WTC11 (cell line): Measurements from ENCODE around the gene GPR61. TPM values are rescaled to one million over a fixed set of nuclear protein-coding genes. Genes with fewer than 3 reads are reported as not detected.

Source experiments
- ATAC-seq: fragments of 200-7000 bp; cut with Tn5 transposase; 2 replicates; pipeline ENCODE4 v1.10.0; 2021; ENCODE audit warnings: mild to moderate bottlenecking, moderate library complexity
- CTCF ChIA-PET: fragments of 300-600 bp; sonication (Branson Sonifier 250); formaldehyde crosslinking; loops from one replicate; lab custom pipeline; 2021; ENCODE audit warnings: antibody characterized with exemption; lab: Charles Lee
- POLR2A ChIA-PET: fragments of 350-600 bp; sonication (Branson Sonifier 250); formaldehyde crosslinking; loops from one replicate; lab custom pipeline; 2021; ENCODE audit warnings: antibody characterized with exemption; lab: Charles Lee
- DNase-seq: peaks from one replicate; pipeline ENCODE4 v3.0.0; 2021; ENCODE audit warnings: low spot score
- H3K27ac Mint-ChIP-seq: 2 replicates; pipeline ENCODE4 v1.8.0; 2021; ENCODE audit warnings: mixed read lengths
- H3K27me3 Mint-ChIP-seq: 2 replicates; pipeline ENCODE4 v1.8.0; 2021; ENCODE audit warnings: low read depth, mild to moderate bottlenecking, moderate library complexity, mixed read lengths
- H3K36me3 Mint-ChIP-seq: 2 replicates; pipeline ENCODE4 v1.8.0; 2021; ENCODE audit warnings: mixed read lengths
- H3K4me1 Mint-ChIP-seq: 2 replicates; pipeline ENCODE4 v1.8.0; 2022; ENCODE audit warnings: mixed read lengths
- H3K4me3 Mint-ChIP-seq: 2 replicates; pipeline ENCODE4 v1.8.0; 2021; ENCODE audit warnings: mild to moderate bottlenecking, moderate library complexity, mixed read lengths
- H3K9me3 Mint-ChIP-seq: 2 replicates; pipeline ENCODE4 v1.8.0; 2021; ENCODE audit warnings: mixed read lengths
- ATF1 ChIP-seq: sonication (generic); formaldehyde crosslinking; IDR thresholded peaks from 2 replicates; pipeline ENCODE4 v1.8.1; 2023; ENCODE audit warnings: mild to moderate bottlenecking, moderate library complexity, missing genetic modification reagents
- CBFB ChIP-seq: sonication (generic); formaldehyde crosslinking; IDR thresholded peaks from 2 replicates; pipeline ENCODE4 v1.8.1; 2022; ENCODE audit warnings: mild to moderate bottlenecking, low read depth, missing genetic modification reagents
- CREB1 ChIP-seq: sonication (generic); formaldehyde crosslinking; IDR thresholded peaks from 2 replicates; pipeline ENCODE4 v1.8.0; 2023; ENCODE audit warnings: mild to moderate bottlenecking, missing genetic modification reagents
- E2F1 ChIP-seq: sonication (generic); formaldehyde crosslinking; IDR thresholded peaks from 2 replicates; pipeline ENCODE4 v1.8.0; 2022; ENCODE audit warnings: mild to moderate bottlenecking, missing genetic modification reagents
- E2F5 ChIP-seq: sonication (generic); formaldehyde crosslinking; IDR thresholded peaks from 2 replicates; pipeline ENCODE4 v1.8.1; 2022; ENCODE audit warnings: mild to moderate bottlenecking, moderate library complexity, missing genetic modification reagents
- ERG ChIP-seq: fragments of 250-450 bp; sonication (Bioruptor Pico); IDR thresholded peaks from 2 replicates; pipeline ENCODE4 v1.8.0; 2021; ENCODE audit warnings: mild to moderate bottlenecking
- ETV6 ChIP-seq: sonication (generic); formaldehyde crosslinking; IDR thresholded peaks from 2 replicates; pipeline ENCODE4 v1.8.1; 2022; ENCODE audit warnings: mild to moderate bottlenecking, missing genetic modification reagents
- GABPB1 ChIP-seq: sonication (generic); formaldehyde crosslinking; IDR thresholded peaks from 2 replicates; pipeline ENCODE4 v1.8.1; 2023; ENCODE audit warnings: mild to moderate bottlenecking, missing genetic modification reagents
- GTF2I ChIP-seq: fragments of 250-450 bp; sonication (Bioruptor Pico); conservative IDR thresholded peaks from 2 replicates; pipeline ENCODE4 v1.4.0; 2021; ENCODE audit warnings: mild to moderate bottlenecking
- KAT7 ChIP-seq: sonication (generic); formaldehyde crosslinking; IDR thresholded peaks from 2 replicates; pipeline ENCODE4 v1.8.1; 2023; ENCODE audit warnings: missing genetic modification reagents, mild to moderate bottlenecking, borderline replicate concordance
- MAX ChIP-seq: sonication (generic); formaldehyde crosslinking; IDR thresholded peaks from 2 replicates; pipeline ENCODE4 v1.8.0; 2022; ENCODE audit warnings: mild to moderate bottlenecking, missing genetic modification reagents
- NFYB ChIP-seq: sonication (generic); formaldehyde crosslinking; conservative IDR thresholded peaks from 2 replicates; pipeline ENCODE4 v1.8.0; 2022; ENCODE audit warnings: low read depth, missing genetic modification reagents
- OVOL2 ChIP-seq: fragments of 250-450 bp; sonication (Bioruptor Pico); IDR thresholded peaks from 2 replicates; pipeline ENCODE4 v1.9.0; 2021; ENCODE audit warnings: mild to moderate bottlenecking, borderline replicate concordance
- PREB ChIP-seq: sonication (generic); formaldehyde crosslinking; IDR thresholded peaks from 2 replicates; pipeline ENCODE4 v1.8.1; 2022; ENCODE audit warnings: mild to moderate bottlenecking, missing genetic modification reagents, moderate library complexity, borderline replicate concordance
- RORB ChIP-seq: fragments of 250-450 bp; sonication (Bioruptor Pico); IDR thresholded peaks from 2 replicates; pipeline ENCODE4 v1.9.0; 2021; ENCODE audit warnings: mild to moderate bottlenecking
- SMAD4 ChIP-seq: sonication (generic); formaldehyde crosslinking; IDR thresholded peaks from 2 replicates; pipeline ENCODE4 v1.8.0; 2022; ENCODE audit warnings: mild to moderate bottlenecking, missing genetic modification reagents
- TEAD1 ChIP-seq: sonication (generic); formaldehyde crosslinking; IDR thresholded peaks from 2 replicates; pipeline ENCODE4 v1.8.0; 2022; ENCODE audit warnings: mild to moderate bottlenecking, missing genetic modification reagents
- USF1 ChIP-seq: sonication (generic); formaldehyde crosslinking; IDR thresholded peaks from 2 replicates; pipeline ENCODE4 v1.8.0; 2022; ENCODE audit warnings: mild to moderate bottlenecking, missing genetic modification reagents
- ZMAT4 ChIP-seq: fragments of 250-450 bp; sonication (Bioruptor Pico); IDR thresholded peaks from 2 replicates; pipeline ENCODE4 v1.9.0; 2021; ENCODE audit warnings: mild to moderate bottlenecking
- ZNF138 ChIP-seq: sonication (generic); formaldehyde crosslinking; conservative IDR thresholded peaks from 2 replicates; pipeline ENCODE4 v1.8.1; 2022; ENCODE audit warnings: mild to moderate bottlenecking, moderate library complexity, missing genetic modification reagents
- ZNF219 ChIP-seq: sonication (generic); formaldehyde crosslinking; IDR thresholded peaks from 2 replicates; pipeline ENCODE4 v1.8.0; 2023; ENCODE audit warnings: missing genetic modification reagents, mild to moderate bottlenecking, borderline replicate concordance
- total RNA-seq: library from RNA; stranded (reverse); gene quantifications from 3 replicates; pipeline ENCODE4 v1.2.3, GENCODE V29; 2021

The GPR61 gene
- total RNA-seq, 1 experiment from 2014 or later, result 0.42 TPM

- Mint-ChIP-seq H3K9me3 (no peaks in the 10 kb centered on the region), H3K27me3 (no peaks in the 10 kb centered on the region), H3K27ac (no peak overlapping the region), H3K4me3 (no peak overlapping the region), H3K36me3 (no peaks in the 10 kb centered on the region), H3K4me1 (peaks cover 35% of the 10 kb centered on the region)
- ChIA-PET POLR2A (no interaction called here), CTCF (interaction anchor here (1.0 kb wide), 1 partner anchor 21 kb away, joined by 3 read pairs; no protein-coding TSS in a partner anchor)
- ATAC-seq, result no peak
- DNase-seq, result no peak
- TF ChIP-seq PREB (CRISPR knock-in tag) (no peak), GTF2I (CRISPR knock-in tag) (no peak), OVOL2 (CRISPR knock-in tag) (no peak), TEAD1 (CRISPR knock-in tag) (no peak), MAX (CRISPR knock-in tag) (no peak), ZMAT4 (CRISPR knock-in tag) (no peak), CREB1 (CRISPR knock-in tag) (no peak), ZNF138 (CRISPR knock-in tag) (no peak), KAT7 (CRISPR knock-in tag) (no peak), E2F5 (CRISPR knock-in tag) (no peak), ZNF219 (CRISPR knock-in tag) (no peak)
Observed at GRCh38 chr1:109566982-109567381, 27.3 kb downstream of the GPR61 start.

- no peak overlapping the region for H3K27ac Mint-ChIP-seq
- TF ChIP-seq ATF1 (CRISPR knock-in tag), result no peak
- no peak for TF ChIP-seq CREB1 (CRISPR knock-in tag)
- no peak for TF ChIP-seq PREB (CRISPR knock-in tag)
- TF ChIP-seq ERG (CRISPR knock-in tag), result no peak
- no peak for TF ChIP-seq NFYB (CRISPR knock-in tag)
- no peak for TF ChIP-seq SMAD4
- no peak for TF ChIP-seq CBFB (CRISPR knock-in tag)
- TF ChIP-seq ETV6 (CRISPR knock-in tag), result no peak
- TF ChIP-seq RORB (CRISPR knock-in tag), result no peak
- no peak for TF ChIP-seq GABPB1 (CRISPR knock-in tag)
- no peak for TF ChIP-seq E2F1
- TF ChIP-seq USF1 (CRISPR knock-in tag), result no peak
- DNase-seq (no peak), ATAC-seq (no peak)
- no peaks in the 10 kb centered on the region for H3K27me3 Mint-ChIP-seq
- no peaks in the 10 kb centered on the region for H3K36me3 Mint-ChIP-seq
- ChIA-PET CTCF (interaction anchor here (1.0 to 2.2 kb wide), 3 partner anchors 22 to 77 kb away, joined by 3 to 7 read pairs (median 6); no protein-coding TSS in a partner anchor), POLR2A (no interaction called here)
- peaks cover 26% of the 10 kb centered on the region for H3K4me1 Mint-ChIP-seq
- H3K9me3 Mint-ChIP-seq, result no peaks in the 10 kb centered on the region
- H3K4me3 Mint-ChIP-seq, result no peak overlapping the region
Observed at GRCh38 chr1:109567877-109568672, 28.4 kb downstream of the GPR61 start.
